Measurements from ENCODE around the gene MSGN1.

- no peak for TF ChIP-seq CTCF (IDR thresholded peaks at IDR 0.05; ENCODE audit: insufficient read depth, low read length, poor library complexity, severe bottlenecking)
- TF ChIP-seq EZH2phosphoT487 (conservative IDR thresholded peaks at IDR 0.05; ENCODE audit: low read length): no peak
These were observed 6.3 kb downstream of the MSGN1 start for GRCh38 chr2:17822445-17823117.
